GM18867 (cell line): ENCODE data around the gene FAM170B.

Experiments used
- ATAC-seq: cut with Tn5 transposase; IDR thresholded peaks from one replicate; pipeline ENCODE4 v1.9.1; 2021; ENCODE audit warnings: mild to moderate bottlenecking, moderate library complexity; ENCODE audit not compliant: unreplicated experiment

The FAM170B gene

DNA sequence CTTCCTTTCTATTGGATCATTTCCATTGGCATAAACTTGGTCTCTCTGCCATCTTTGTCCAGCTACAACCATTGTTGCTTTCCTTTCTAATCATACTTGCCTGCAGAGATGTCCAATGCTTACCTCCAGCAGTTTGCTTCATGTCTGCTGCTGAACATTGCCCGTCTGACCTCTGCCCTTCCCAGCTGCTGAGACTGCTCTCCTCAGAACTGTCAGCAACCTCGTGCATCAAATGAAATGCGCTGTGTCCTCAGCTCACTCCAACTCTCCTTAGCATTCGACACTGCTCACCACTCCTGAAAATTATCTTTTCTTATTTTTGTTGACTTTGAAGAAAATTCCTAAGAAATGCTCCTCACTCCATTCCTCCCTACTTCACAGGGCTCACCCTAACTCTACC, 5.0 kb downstream of the FAM170B start:
- ATAC-seq: no peak

DNA sequence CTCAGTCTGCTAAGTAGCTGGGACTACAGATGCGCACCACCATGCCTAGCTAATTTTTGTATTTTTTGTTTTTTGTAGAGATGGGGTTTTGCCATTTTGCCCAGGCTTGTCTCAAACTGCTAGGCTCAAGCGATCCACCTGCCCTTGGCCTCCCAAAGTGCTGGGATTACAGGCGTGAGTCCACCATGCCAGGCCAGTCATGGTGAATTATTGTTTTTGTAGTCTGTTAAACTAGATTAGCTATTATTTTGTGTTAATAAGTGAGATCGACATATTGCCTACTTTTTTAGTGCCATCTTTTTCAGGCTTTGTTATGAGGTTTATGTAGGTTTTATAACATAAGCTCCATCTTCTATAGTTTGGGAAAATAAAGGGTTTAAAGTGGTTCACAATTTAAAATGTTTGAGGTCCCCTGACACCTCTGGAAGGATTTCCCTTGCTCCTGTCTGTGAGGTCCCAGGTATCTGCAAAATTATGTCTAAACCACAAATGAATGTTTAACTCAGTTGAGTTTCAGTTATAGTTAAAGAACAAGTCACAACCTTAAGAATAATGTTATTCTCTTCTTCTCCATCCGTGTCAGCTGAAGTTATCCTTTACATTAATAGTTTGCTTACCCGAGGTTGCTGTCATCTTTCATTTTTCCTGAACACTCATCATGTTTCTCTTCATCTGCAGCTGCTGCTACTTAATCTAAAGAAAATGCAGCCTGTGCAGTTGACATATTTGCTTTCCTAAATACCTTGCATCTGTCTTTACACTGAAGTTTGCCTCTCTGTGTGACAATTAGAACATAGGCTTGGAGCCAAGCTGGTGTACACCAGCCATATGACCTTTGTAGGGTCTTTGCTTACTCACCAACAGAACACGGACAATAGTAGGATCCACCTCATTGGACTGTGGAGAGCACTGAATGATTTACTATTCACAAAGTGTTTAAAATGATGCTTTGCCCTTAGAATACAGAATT, 9.6 kb downstream of the FAM170B start:
- no peak for ATAC-seq

GRCh38 chr10:49120911-49121310, 12.9 kb downstream of the FAM170B start:
- no peak for ATAC-seq

DNA sequence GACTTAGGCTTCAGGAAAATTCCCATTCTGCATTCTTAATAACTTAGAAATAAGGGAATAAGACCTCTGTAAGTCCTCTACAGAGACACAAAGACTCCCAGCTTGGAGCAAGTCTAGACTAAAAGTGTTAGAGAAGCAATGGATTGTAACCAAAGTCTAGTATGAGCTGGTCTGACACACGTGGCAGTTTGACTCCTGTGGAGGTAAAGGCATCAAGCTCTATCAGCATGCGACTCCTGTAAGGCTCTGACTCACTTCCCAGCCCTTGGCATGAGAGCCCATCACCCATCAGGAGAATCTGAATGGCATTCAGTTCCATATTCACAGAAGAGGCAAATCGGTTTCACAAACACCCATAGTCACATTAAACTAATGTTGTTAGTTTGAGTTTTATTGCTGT, 14.1 kb downstream of the FAM170B start:
- no peak for ATAC-seq

- ATAC-seq: no peak
Measured at GRCh38 chr10:49118430-49119074, 15.3 kb downstream of the FAM170B start.

DNA sequence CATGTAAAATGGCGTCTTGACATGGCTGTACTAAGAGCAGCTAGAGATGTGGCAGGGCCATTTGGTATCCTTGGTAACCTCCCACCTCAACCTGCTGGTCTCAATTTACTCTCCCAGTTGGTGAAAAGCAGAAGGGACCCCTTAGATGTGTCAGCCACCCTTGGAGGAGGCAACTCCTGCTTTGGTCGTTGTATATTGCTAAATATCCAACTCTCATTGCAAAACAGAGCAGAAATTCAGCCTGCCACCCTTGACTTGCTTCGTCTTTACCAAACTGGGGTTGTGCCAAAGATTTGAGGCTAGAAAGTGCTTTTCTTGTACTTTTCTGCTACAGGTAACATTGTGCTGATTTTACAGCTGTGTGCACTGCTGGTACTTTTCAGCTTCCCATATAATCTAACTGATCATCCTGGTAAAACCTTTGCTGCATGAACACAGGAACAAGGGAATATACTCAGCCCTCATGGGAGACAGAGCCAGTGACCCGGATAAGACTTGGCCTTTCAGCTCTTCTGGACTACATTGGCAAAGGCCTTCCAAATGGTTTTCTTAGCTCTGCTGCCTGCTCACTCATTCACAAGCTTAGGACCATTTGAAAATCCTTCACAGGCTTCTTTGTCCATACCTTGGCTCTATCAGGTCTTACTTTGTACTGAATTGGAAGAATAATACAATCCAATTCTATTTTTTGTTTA, 16.3 kb downstream of the FAM170B start:
- ATAC-seq: no peak

- no peak for ATAC-seq
Measured at GRCh38 chr10:49116509-49117375, 17.1 kb downstream of the FAM170B start.

GRCh38 chr10:49115796-49116508, 17.9 kb downstream of the FAM170B start:
- no peak for ATAC-seq

DNA sequence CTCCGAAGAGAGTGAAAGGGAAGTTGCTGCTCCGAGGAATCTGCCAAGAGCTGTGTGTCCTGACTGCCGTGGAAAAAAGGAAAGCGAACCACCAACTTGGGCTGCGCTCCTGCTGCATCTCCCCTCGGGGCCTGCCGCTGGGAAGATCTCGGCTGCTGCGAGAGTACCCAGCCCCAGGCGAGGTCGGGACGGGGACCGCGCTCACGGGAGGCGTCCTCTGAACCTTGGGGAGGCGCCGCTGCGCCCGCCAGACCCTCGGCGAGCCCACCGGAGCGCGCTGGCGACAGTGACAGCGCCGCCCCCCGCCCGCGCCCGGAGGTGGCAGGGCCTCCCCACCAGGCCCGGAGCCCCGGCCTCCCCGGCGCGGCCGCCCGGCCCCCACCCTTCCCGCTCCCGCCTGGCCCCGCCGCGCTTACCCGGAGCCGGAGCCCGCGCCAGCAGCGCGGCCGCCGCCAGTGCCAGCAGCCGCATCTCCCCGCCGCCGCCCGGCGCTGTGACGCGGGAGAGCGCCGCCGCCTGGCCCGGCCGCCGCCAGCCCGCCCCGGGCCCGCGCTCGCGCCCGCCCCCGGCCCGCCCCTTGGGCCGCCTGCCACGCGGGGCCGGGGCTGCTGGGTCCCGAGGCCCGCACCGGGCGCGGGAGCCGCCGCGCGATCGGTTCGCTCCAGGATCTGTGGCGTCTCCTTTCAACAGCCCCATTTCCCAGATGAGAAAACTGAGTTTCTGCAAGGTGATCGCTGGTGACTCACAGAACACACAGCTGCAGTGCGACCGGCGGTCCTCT, 18.6 kb downstream of the FAM170B start, which contains the start of gene VSTM4:
TSS of gene VSTM4 (minus strand) at position 508 of the 781 bp plus-strand sequence. CDS start at position 471, 37 bp downstream.
- no peak for ATAC-seq

DNA sequence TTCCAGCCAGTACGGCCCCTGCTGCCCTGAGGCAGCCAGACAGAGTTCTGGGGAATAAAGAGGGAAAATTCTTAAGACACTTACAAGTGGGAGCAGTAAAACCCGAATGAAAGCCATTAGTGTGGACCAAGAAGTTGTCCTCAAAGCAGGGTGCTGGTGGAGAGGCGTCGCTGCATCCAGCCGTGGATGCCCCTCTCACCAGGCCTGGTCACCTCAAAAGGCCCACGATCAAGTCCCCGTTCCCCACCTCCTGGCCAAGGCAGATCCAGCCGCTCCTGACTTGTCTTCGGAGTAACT, 19.2 kb downstream of the FAM170B start:
- no peak for ATAC-seq

DNA sequence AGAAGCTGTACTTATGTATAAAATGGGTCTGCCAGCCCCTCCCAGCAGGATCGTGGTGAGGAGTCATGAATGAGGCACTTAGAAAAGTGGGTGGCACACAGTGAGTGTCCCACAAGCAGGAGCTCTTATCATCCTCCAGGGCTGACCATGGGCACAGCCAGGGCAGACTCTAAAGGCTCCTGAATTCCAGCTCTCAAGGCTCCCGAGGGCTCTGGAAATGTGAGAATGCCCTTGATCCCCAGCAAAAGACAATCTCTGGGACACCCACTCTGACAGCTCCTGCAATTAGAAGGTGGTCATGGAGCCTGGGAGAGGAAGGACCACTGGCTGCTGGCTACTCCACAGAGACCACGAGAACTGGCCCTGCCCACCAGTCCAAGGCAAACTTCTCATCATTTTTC, 20.1 kb downstream of the FAM170B start:
- ATAC-seq: no peak

DNA sequence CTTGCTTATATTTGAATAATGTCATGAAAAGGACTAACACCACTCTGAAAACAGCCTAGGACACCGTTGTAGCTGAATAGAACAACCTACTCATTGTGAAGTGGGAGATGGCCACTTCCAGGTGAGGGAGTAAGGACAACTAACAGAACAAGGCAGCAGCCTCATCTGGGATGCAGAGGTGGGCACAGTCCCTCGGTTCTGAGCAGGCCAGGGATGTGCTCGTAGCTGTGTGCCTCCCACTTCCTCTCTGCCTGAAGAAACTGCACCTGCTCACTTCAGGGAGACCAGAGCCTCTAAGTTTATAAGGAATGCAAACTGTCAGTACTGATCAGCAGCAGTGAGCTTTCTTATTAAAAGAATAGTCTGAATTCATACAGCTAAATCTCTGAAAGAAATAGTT, 21.0 kb downstream of the FAM170B start:
- ATAC-seq: no peak

DNA sequence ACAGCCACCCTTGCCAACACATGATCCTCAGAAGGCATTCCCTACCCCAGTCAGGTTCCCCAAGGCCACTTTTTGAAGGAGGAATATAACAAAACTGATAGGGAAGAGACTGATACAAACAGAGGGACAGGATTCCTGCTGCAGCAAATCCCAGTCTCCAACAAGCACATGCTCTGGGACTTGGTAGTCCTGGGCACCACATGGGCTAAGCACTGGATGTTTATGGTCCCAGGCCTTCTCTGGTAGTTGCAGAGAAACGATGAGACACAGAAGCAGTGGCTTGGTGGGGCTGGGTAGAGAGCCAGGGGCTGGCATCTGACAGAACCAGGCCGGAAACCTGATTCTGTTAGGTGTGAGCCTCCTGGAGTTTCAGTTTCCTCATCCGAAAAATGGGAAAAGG, 21.7 kb downstream of the FAM170B start:
- ATAC-seq: no peak

DNA sequence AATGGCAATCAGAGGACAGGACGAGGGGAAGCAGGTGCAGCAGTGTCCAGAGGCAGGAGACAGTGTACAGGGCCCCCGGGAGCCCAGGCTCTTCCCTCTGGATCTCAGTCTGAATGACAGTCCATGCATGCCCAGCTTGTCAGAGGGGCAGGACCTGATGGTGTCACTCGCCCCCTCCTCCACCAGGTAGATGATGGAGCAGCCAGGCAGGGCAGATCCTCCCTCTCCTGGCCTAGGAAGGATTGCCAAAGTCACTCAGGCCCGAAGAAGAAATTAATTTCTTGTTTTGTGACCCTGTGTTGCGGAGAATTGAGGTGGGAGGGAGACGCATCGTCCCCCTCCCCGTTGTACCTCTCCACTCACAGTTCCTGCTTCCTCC, 22.5 kb downstream of the FAM170B start:
- ATAC-seq: no peak

DNA sequence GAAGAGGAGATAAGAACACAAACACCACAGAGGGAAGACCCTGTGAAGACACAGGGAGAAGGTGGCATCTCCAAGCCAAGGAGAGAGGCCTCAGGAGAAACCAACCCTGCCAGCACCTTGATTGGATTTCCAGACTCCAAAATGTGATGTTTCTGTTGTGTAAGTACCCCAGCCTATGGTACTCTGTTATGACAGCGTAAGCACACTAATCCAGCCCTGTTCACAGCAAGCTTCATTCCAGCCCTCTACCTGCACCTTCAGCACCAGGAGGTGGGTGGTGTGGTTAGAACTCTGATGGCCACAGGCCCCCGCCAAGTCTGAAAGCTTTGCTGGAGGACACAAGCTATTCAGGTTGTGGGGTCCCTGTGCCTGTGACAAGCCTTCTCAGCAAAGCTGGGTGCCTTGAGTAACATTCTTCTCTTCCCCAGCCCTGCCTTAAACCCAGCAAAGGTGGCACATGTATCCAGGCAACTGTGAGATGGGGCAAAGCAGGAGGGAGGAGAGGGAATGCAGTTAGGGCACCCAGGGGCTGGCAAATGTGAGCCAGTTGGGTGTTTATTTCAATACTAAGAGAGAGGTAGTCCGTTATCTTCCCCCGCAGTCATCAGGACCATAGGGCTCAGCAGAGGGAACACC, 23.0 kb downstream of the FAM170B start:
- no peak for ATAC-seq

DNA sequence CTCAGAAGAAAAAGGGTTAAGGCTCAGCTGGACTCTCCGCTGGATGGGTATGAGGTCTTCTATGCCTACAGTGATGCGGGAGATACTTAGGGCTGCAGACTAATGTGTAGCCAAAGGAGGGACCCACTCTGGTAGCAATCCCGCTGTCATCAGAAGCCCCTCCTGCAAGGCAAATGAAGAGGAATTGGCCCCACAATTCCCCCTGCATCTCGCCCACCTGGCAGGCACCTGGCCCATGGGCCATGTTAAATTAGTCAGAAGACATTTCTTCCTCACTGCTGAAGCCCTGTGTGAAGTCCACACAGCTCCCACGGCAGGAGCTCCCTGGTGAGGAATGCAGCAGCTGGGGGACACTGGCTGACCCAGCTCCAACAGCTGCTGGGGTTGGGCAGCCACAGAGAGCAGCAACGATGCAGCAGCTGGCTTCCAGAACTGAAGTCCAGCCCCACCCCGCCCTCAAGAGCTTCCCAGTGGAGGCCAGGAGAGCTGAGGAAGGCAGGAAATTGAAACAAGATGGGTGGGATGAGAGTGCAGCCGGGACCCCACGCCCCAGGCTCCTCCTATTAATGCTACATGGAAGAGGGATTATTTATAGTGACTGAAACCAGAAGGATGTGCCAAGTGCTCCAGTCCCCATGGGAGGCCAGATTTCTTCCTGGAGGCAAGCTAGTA, 24.0 kb downstream of the FAM170B start:
- ATAC-seq: no peak

DNA sequence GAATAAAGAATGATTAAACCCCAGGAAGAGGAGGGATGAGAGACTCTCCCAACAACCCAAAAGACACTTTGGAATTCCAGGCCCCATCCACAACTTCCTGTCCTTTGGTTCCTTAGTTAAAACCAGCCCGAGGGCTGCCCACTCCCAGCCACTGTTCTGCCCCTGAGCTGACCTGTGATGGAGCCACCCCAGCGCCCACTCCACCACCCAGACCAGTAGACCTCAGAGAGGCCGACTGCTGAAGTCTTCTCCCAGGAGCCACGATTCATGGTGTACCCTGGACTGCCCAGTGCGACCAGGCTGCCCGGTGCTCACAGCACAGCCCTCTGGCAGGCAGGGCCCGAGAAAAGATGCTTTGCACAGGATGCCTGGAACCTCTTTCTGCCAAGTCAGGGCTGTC, 25.2 kb downstream of the FAM170B start:
- no peak for ATAC-seq

DNA sequence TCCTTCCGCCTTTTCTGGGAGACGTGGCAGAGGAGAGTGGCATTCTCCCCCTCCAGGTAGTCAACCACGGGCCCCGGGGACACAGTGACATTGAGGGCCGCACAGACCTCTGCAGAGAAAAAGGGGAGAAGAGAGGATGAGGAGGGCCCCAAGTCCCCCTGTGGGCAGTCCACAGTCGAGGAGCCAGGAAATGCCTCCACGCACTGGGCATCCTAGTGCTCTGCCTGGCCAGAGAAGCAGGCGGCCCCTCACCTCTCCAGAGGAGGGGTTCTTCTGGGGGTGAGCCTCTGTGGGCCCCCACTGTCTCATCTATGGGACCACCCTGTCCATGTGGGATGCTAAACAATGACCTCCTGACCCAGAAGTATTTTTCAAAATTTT, 25.9 kb downstream of the FAM170B start:
- no peak for ATAC-seq
